ENCODE data around the gene YWHAQ.

The YWHAQ gene

GRCh38 chr2:9656270-9656766 is 25.5 kb upstream of the YWHAQ start:
- DNase-seq (ENCODE audit: insufficient read length, low spot score): peak; percentile 90
- FAIRE-seq: peak; percentile 60

DNA sequence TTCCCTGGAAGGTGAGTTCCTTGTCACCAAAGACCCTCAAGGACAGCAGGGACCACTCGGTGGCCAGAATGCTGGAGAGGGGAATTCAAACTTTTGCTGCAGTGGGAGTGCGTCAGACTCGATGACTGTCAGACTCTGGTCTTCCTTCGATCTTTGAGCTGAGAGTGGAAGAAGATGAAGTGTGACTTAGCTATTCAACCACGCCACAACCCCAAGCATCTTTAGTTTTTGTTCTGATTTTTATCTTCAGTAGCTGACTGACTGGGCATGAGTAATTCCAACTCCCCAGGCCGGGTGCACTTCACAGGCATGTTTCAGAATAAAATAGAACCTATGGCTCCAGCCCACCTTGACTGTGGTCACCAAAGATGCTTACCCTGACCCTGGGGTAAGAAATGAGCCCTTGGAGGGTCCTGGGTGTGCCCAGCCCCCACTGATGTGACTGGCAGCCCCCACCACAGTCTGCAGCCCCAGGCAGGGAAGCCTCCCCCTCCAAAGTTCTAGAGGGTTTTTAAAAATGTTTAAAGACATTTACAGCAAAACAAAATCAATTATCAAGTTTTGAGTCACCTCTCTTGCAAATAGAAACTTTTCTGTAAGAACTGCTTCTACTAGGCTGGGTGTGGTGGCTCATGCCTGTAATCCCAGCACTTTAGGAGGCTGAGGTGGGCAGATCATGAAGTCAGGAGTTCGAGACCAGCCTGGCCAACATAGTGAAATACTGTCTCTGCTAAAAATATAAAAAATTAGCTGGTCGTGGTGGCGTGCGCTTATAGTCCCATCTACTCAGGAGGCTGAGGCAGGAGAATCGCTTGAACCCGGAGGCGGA is 24.9 kb upstream of the YWHAQ start:
- peak; percentile 69 for DNase-seq (ENCODE audit: insufficient read length, low spot score)
- peak; percentile 60 for FAIRE-seq

DNA sequence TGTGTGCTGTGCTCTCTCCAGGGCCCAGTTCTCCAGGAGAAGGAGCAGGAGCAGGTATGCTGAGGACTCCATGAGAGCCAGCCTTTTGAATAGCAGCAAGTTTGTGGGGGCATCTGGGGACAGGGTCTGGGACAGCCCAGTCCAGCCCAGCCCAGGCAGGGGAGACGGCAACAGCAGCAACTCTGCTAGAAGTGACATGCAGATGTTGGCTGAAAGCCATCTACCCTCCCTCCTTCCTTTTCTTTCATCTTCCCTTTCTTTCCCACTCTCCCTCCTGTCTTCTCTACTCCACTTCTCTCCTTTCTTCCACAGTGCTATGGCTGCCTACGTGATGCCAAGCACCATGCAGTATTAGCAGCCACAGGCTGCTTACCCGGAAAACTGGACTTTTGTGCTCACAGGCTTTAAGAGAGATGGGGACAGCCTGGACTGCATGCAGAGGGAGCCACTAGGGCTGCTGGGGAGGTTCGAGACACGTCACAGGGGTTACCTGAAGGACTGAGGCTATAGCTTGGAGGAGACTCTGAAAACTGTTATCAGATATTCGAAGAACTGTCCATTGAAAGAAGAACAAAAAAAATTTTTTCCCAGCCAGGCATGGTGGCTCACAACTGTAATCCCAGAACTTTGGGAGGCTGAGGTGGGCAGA is 23.8 kb upstream of the YWHAQ start:
- DNase-seq (ENCODE audit: insufficient read length, low spot score) (no peak), FAIRE-seq (no peak)

- no peak for FAIRE-seq
- no peak for DNase-seq (ENCODE audit: insufficient read length, low spot score)
Measured at GRCh38 chr2:9653485-9654271, 22.9 kb upstream of the YWHAQ start.

- FAIRE-seq: no peak
- no peak for DNase-seq (ENCODE audit: insufficient read length, low spot score)
Measured at GRCh38 chr2:9652898-9653479, 22.2 kb upstream of the YWHAQ start.

DNA sequence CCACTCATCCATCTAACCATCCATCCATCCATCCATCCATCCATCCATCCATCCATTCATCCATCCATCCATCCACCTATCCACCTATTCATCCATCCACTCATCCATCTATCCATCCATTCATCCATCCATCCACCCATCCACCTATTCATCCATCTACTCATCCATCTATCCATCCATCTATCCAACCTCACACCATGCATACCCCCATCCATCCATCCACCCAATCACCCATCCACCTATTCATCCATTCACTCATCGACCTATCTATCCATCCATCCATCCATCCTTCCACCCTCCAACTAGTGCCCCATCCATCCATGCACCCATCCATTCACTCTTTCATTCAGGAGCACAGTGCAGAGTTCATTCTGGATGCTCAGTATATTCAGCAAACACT is 21.5 kb upstream of the YWHAQ start:
- DNase-seq (ENCODE audit: insufficient read length, low spot score) (no peak), FAIRE-seq (no peak)

GRCh38 chr2:9650119-9650821 is 19.5 kb upstream of the YWHAQ start:
- no peak for FAIRE-seq

GRCh38 chr2:9649261-9649660 is 18.5 kb upstream of the YWHAQ start:
- FAIRE-seq: no peak

More at GRCh38 chr2:9650119-9650821, 19.5 kb upstream of the YWHAQ start:
- no peak for DNase-seq (ENCODE audit: insufficient read length, low spot score)

GRCh38 chr2:9648821-9649220 is 18.0 kb upstream of the YWHAQ start:
- FAIRE-seq (no peak), DNase-seq (ENCODE audit: insufficient read length, low spot score) (no peak)

More at GRCh38 chr2:9649261-9649660, 18.5 kb upstream of the YWHAQ start:
- DNase-seq (ENCODE audit: insufficient read length, low spot score): no peak

DNA sequence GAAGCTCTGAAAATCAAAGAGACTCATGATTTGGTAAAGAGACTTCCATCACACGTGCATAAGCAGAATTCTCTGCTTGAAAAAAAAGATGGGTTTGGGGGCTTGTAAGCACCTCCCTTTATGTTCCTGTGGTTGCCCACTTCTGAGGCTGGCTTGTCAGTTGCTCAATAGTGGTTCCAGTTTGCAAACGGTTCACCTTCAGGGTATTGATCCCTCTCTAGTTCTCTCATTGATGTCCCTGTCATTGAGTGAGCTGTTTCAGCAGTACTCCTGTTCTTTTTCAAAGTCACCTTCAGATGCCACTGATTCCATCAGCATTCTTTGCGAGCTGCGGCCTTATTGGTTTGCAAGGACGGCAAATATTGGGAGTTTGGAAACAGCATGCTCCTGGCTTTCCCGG is 17.1 kb upstream of the YWHAQ start:
- no peak for DNase-seq (ENCODE audit: insufficient read length, low spot score)
- FAIRE-seq: no peak

DNA sequence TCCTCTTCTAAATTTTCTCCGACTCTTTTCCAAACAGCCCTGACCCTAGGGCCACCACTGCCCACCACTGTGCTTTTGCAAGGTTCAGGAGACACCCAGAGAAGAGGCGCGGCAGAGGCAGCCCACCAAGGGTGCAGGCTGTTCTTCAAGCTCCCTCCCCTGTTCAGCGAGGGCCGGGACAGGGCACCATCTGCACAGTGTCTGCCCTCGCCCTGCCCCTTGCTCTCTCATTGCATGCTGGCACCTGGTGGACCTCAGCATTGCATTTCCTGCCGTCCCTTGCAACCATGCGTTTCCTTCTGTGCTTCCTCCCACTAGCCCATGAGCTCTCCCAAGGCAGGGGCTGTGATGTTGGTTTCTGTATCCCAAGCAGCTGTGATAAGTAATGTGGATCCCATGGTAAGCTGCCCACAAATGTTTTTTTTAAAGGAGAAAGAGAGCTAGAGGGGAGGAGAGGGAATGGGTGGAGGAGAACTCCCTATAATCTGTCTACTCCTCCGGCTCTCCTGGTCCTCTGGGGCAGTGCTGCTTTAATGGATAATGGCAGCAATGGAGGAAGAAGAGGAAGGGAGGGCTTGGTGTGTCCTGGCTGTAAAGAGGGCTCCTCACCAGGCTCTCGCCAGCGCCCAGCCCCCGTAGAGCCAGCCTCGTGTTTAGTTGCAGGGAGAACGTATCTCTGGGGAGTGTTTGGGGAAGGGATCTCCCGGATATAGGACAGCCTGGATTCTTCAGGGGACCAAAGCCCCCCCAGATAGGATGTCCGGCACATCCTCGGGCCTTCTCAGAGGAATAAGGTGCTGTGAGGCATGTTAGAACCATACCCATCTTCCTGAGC is 15.6 kb upstream of the YWHAQ start:
- no peak for FAIRE-seq
- no peak for DNase-seq (ENCODE audit: insufficient read length, low spot score)

- DNase-seq (ENCODE audit: insufficient read length, low spot score) (no peak), FAIRE-seq (no peak)
Measured at GRCh38 chr2:9644603-9645002, 13.8 kb upstream of the YWHAQ start.

GRCh38 chr2:9644021-9644420 is 13.2 kb upstream of the YWHAQ start:
- DNase-seq (ENCODE audit: insufficient read length, low spot score) (no peak), FAIRE-seq (no peak)

DNA sequence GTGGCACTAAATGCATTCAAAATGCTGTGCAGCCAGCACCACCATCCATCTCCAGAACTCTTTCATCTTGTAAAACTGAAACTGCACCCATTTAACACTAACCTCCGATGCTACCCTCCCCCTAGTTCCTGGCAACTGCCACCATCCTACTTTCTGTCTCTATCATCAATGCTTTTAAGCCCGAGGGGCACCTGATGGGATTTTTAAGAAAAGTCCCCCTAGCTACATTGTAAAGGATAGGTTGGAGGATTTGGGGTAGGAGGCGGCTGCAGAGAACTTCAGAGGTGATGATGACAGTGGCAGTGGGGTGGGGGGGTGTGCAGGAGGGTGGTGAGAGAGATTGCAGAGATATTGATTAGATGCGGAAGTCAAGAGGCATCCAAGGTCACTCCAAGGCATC is 10.8 kb upstream of the YWHAQ start:
- FAIRE-seq: no peak
- DNase-seq (ENCODE audit: insufficient read length, low spot score): no peak

DNA sequence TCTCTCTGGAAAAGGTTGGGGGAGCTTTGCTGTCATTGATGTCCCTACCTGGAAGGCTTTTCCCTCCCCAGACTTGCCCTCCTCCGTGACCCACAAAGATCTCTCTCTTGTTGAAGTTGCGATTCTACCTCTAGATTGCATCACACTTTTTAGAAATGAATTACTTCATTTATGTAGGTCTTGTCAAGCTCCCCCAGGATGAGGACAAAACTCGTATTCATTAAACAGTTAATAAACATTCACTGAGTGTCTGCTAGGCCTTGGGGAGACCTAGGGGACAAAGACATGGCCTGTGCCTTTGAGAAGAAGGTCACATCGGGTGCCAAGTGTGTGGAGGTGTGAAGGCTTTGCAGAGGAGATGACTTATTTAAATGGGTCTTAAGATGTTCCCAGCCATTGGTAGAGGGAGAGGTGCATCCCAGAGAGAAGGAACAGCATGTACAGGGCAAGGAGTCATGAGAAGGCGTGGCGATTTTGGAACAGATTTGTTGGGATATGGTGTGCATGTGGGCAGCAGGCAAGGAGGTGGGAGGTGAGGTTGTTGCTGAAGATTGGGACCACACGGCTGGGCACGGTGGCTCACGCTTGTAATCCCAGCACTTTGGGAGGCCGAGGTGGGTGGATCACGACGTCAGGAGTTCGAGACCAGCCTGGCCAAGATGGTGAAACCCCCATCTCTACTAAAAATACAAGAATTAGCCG is 9.8 kb upstream of the YWHAQ start:
- no peak for FAIRE-seq
- DNase-seq (ENCODE audit: insufficient read length, low spot score): no peak

GRCh38 chr2:9639740-9640343 is 9.0 kb upstream of the YWHAQ start:
- no peak for FAIRE-seq
- no peak for DNase-seq (ENCODE audit: insufficient read length, low spot score)

DNA sequence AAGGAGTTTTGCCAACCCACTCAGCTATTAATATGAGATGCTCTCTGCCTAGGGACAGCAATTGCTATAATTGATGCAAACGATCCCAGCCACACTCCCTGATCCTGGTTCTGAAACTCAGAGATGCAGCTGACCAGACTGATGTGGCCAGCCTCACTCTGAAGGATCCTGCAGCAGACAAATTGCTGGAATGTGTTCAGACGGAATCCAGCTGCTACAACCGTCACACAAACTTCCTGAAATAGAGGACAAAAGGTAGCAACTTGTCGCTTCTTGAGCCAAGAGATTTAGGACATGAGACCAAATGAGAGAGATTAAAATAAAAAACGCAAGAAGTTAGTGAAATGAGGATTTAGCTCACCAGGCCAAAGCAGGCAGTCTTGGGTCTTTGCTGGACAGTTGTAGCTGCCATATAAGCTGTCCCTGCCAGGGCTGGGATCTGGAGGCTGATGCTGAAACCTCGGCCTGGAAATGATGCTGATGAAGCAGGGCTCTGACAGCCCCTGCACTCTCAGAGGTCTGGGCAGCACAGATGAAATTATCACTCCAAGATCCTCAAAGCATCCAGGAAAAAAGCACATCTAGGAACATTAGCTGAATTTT is 8.3 kb upstream of the YWHAQ start:
- DNase-seq (ENCODE audit: insufficient read length, low spot score): no peak
- FAIRE-seq: no peak

DNA sequence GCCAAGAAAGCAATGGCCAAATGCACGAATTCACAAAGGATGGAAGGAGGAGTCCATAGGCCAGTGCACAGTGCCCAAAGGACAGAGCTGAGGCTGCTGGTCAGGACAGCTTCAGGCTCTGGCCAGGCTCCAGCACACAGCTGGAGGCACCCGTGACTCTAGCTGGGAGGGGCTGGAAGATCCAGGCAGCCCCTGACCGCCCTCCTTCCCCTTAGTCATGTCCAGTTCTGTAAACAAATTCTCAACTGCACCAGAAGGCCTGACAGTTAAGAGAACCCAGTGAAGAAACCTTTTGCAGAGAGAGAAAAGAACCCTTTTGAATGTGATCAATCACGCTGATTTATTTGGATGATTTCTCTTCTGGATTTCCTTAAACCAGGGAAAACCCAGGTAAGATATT is 7.7 kb upstream of the YWHAQ start:
- peak; percentile 46 for FAIRE-seq

More for the DNA sequence above, 7.7 kb upstream of the YWHAQ start:
- peak; percentile 91 for DNase-seq (ENCODE audit: insufficient read length, low spot score)

Measured in HTR-8/SVneo (cell line).